GM21723 (cell line): ENCODE measurements around the gene MSMB.
"Not testable (repeated sequence)": the region's sequence is repeated elsewhere in the genome, so short reads cannot be mapped to it uniquely, and the experiment has no call there.

ENCODE experiments used
- ATAC-seq: cut with Tn5 transposase; IDR thresholded peaks from one replicate; pipeline ENCODE4 v1.9.1; 2021; ENCODE audit warnings: mild to moderate bottlenecking, moderate library complexity; ENCODE audit not compliant: unreplicated experiment

MSMB gene, protein sequence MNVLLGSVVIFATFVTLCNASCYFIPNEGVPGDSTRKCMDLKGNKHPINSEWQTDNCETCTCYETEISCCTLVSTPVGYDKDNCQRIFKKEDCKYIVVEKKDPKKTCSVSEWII

DNA sequence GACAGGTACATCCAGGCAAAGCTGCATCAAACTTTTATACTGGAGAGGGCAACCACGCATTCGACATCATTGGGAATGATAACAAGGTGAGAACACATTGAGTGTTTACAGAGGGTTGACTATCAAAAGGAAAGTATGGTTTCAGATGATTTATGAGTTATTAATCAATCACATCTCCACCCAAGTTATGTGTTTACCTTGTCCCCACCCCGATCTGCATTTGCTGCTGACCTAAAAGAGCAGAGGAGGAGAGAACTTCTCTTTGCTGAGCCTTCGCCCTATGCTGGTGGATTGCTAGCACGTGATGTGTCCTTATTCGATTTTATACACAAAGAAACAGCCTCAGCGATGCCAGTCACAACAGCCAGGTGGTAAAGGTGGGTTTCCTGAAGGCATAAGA is at the start of gene MSMB:
Gene MSMB (minus strand): TSS at position 9 of the 400 bp plus-strand sequence. CDS start 32 bp downstream, outside the sequence.
- ATAC-seq = no peak

DNA sequence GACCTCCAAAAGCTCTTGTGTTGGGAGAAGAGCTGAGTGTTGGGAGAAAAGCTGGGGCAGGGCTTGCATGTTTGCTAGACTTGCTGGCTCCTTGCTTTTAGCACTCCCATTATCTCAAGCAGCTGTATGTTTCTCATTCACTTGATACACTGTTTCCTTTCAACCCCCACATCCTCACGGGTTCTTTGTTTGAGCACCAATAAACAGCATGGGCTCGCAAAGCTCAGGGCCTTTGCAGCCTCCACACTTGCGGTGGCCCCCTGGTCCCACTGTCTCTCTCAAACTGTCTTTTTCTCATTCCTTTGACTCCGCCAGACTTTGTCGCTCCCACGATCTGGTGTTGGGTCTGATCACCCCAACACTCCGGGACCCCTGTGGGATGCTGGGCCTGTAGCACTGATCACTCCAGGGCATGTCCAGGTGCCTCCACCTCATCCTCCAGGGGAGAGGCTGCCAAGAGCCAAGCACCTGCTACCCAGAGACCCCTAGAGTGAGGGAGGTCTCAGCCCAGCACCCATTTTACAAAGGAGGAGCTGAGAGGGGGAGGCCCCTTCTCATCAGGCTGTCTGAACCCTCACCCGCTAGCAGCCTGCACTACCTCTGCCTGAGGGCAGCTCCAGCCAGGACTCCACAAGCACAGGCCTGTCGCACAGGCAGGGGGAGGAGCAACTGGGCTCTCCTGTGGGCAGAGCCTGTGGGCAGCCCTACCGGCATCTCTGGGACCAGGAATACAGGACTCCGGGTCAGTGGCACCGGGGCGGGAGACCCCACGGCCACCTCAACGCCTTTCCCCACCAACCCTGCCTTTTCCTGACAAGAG is 49.1 kb upstream of the MSMB start:
- ATAC-seq = no peak

DNA sequence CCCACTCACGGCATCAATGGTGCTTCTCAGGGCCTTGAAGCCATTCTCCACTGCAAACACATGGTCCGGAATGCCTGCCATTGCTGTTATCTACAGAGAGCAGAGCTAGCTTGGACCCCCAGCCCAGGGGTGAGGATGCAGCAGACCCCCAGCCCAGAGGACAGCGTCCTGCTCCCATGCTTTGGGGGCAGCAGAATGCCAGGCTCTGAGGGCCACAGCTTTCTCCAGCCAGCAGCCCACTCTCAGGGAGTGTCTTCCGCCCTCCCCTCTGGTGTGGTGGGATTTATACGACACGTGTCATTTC is 48.1 kb upstream of the MSMB start:
- ATAC-seq = no peak

DNA sequence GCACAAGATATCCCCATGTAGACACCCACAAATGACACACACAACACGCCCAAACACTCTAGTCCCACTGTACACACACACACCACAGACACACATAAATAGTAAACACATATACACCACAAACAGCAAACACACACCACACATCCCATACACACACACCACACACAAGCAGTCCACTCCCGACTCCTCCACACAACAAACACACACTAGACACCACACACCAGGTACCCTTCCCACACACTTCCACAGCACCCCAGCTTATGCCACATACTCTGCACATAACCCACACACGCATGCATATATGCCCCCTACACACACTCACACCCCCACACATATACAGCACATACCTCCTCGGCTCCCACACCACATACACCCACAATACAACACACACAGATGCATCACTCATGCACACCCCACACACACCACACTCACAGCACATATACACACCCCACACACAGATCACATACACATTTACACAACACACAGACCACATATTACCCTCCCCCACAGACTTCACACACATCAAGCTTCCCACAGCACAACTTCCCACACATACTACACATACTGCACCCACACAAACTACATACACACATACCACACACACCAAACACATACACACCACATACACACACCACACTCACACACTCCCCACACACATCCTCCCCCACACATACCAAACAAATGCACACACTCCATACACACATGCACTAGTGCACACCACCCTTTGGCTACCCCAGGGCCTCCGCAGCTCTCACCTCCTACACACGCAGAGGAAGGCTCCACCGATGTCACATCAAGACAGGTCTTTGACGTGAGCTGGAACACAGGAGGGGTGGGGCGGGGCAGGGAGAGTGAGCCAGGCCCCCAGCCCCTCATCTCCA is 47.5 kb upstream of the MSMB start:
- ATAC-seq = not testable (repeated sequence)

DNA sequence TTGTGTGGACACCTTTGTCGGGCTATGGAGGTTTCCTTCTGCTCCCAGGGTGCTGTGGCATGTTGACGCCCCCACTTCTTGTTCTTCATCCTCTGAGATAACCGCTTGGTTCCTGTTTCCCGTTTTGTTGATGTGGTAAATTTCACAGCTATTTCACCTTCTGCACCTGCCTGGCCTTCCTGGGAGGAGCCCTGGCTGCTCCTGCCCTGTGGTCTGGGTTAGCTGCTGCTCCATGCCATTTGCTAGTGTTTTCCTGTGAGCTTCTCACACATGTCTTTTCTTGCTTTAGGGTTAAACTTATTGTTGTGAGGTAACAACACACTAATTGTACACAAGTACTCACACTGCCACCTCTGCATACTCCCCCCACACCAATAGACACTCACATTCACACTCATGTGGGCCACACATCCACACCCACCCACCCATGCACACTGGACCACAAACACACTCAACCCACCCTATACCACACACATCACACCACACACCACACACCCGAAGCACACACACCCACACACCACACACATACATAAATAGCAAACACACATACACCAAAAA is 46.5 kb upstream of the MSMB start:
- ATAC-seq = no peak

DNA sequence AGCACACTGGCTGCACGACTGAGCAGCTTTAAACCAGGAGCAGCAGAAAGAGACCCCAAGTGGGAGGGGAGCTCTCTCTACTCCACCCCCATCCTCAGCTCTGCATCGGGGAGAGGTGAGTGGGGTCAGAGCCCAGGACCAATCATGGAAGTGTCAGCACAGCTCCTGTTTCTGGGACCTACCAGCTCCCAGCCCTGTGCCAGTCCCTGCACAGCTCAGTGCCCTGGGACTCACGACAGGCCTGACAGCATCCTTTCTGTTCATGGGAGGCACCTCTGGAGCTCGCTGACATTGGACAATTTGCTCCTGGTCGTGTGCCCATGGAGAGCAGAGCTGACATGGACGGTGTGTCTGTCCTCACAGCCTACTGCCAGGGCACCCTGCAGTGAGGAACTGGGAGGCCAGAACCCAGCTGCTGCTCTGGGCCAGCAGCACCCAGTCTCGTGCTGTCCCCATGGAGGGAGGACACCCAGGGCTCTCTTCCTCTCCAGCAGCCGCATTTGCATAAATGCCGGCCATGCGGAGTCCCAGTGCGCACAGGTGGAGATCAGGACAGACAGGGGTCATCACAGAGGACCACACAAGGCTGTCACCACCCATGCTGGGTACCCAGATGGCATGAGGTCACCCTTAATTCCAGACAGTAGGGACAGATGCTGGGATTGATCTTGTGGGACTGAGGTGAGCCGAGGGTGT is 45.9 kb upstream of the MSMB start:
- ATAC-seq = no peak

DNA sequence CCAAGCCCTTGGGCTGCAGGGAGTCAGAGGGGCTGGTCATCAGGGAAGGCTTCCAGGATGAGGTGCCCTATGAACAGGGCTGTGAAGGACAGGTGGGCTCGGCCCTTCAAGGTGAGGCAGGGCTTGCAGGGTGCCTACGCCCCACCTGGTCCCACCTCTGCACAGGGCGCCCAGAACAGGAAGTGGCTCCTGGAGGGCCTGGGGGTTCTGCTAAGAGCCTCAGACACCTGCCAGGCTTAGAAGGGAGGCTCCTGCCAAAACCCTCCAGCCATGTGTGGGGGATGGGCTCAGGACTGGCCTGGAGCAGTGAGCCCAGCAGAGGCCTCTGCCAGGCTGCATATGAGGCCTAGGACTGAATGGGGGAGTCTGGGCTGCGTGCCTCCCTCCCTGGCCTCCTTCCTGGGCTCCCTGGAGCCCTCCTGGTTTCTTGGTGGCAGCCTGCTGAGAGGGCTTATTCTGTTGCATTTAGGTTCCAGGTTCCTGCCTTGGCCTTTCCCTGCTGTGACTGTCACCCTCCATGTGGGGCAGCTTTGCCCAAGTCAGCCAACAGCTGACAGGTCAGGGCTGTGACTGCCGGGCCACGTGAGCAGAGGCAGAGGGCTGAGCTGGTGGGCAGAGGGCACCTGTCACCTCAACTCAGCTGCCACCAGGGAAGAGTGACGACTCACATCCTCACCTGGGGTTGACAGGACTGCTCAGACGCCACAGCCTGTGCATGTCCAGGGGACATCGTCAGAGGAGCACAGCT is 45.2 kb upstream of the MSMB start:
- no peak for ATAC-seq

DNA sequence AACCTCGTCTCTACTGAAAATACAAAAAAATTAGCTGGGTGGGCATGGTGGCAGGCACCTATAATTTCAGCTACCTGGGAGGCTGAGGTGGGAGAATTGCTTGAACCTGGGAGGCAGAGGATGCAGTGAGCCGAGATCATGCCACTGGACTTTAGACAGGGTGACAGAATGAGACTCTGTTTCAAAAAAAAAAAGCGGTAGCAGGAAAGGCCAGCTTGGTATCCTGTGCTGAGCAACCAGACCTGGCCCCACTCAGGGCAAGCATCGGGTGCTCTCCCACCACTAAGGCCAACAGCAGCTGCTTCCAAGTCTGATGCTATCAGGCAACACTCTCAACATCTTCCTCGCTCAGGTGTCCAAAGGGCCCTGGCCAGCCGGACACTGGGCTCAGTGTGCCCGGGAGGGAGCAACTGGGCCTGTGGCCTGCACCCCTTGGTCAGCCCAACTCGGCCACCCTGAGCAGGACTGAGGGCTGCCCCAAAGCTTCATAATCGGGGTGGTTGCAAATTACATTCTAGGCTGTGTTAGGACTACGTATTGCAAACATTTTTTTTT is 44.3 kb upstream of the MSMB start:
- no peak for ATAC-seq

DNA sequence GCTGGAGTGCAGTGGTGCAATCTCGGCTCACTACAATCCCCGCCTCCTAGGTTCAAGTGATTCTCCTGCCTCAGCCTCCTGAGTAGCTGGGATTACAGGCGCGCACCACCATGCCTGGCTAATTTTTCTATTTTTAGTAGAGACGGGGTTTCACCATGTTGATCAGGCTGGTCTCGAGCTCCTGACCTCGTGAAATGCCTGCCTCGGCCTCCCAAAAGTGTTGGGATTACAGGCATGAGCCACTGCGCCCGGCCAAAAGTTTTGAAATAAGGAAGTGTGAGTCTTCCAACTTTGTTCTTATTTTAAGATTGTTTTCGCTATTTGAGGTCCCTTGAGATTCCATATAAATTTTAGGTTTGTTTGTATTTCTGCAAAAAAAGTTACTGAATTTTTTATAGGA is 41.3 kb upstream of the MSMB start:
- ATAC-seq = not testable (repeated sequence)

DNA sequence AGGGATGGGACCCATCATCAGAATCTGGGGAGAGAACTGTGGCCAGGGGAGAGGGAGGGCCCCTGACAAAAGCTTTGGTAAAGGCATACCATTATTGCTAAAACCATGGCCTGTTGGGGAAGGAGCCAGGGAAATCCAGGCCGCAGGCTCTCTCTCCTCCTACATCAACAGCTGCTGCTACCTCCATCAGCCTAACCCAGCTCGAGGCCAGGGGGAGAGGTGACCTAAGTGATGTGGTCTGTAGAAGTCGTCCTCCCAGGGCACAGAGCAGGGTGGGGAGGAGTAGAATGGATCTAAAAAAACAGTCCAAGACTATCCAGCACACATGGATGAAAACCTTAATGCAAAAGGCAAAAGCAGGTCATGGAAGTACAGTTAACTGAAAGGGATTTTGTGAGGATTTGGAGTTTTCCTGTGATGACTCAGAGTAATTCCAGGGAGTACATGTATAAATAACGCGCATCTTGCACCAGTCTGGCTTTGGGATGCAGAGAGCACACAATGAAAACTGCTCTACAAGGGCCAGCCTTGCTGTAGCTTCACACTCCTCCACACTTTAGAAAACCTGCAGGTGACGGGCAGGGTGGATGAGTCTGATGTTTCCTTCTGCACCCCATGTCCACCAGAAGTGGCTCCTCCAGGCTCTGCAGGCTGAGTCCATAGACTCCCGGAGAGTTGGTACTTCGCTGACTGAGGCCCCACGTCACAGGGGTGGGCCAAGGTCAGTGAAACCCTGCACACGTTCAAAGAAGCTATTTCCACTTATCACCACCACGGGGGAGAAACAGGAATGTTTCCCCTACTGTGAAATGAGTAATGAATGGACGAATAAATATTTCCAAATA is 38.5 kb upstream of the MSMB start:
- no peak for ATAC-seq

DNA sequence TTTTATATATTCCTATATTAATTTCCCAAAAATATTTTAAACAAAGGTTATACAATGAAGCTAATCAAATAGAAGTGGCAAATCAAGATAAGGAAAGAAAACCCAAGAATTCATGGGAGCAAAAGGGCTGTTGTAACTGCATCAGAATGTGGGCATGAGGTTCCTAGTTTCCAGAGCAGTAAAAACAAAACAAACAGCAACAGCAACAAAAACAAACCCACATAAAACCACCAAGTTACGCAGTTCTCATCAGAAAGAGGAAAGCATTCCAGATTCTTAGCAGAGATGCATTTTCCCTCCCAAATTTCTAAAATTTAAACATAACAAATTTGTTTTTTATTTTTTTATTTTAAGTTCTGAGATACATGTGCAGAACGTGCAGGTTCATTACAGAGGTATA is 34.8 kb upstream of the MSMB start:
- ATAC-seq = no peak

DNA sequence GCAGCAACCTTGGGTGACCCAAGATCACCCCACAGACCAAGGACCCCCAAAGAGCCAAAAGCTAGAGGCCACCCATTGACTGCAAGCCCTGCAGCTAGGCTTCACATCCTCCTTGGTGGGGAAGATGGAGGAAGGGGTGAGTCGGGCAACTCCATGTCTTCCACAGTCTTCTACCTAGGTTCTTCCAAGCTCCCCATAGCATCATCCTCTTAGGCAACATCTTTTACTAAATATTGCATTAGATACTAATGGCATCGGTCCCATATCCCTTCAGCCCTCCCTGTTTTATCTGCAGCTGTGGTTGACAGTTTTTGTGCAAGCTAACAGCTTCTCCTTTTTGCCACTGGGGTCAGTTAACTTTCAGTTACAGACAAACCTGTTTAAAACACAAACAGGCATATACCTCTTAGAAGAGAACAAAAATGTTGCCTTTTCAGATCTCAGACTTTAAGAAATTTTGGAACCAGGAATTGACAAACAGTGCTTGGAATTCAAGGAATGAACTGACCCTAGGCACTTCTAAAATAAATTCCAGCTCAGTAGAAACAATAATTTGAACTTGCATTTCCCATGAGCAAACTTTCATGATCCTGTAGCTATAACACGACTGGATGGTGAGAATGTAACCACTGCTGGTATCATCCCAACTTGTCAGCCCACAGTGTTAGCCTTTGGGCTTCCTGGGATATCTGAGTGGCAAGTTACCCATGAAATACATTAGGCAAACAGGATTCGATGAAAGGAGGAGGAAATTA is 33.9 kb upstream of the MSMB start:
- ATAC-seq = no peak

DNA sequence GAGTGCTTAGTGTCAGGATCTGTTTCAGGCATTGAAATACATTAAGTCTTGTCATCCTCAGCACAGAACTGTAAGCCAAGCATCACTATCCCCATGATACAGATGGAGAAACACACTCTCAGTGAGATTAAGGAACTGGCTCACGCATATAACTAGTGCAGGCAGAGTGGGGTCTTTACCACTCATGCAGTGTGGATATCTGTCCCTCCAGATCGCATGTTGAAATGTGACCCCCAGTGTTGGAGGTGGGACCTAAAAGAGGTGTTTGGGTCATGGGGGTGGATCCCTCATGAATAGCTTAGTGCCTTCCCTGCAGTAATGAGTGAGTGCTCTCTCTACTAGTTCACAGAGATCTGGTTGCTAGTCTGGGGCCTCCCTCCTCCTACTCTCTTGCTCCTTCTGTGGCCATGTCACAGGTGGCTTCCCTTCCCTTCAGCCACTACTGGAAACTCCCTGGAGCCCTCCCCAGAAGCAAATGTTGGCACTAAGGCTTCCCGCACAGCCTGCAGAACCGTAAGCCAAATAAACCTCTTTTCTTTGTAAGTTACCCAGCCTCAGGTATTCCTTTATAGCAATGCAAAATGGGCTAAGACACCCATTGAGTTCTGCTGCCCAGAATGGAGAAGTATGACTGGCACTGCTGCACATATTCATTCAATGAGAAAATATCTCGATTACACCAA is 31.8 kb upstream of the MSMB start:
- ATAC-seq = no peak

DNA sequence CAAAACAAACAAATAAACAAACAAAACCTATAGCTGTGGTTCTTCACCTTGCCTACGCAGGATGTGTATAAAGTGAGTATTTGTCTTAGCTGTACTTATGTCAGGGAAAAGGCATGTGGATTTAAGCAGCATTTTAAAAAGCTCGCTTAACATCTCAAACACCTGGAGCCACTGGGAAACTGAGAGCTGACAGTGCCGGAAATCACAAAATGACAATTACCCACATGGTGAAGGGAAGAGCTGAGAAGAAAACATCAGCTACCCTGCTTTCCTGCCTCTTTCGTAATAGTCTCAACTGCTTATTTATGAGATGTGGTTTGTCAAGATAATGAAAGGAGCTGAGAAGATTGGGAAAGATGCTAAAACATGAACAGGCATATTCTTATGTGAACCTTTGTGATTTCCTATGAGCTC is 31.1 kb upstream of the MSMB start:
- ATAC-seq = no peak

DNA sequence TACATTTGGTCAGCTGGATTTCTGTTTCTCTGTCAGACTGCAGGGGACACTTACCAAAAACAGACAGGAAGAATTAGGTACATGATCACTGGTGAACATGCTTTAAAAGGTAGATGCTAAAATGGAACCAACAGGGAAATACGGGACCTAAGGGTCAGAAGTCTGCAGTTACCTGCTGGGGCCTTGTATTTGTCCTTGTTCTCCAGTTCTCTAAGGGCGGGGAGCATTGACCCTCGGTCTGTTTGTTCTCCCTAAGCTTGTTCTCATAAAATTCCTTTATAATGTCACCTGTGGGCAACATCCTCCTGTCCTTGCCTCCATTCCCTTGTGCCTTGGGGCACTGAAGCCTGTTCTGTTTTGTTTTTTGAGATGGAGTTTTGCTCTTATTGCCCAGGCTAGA is 29.8 kb upstream of the MSMB start:
- ATAC-seq = no peak

DNA sequence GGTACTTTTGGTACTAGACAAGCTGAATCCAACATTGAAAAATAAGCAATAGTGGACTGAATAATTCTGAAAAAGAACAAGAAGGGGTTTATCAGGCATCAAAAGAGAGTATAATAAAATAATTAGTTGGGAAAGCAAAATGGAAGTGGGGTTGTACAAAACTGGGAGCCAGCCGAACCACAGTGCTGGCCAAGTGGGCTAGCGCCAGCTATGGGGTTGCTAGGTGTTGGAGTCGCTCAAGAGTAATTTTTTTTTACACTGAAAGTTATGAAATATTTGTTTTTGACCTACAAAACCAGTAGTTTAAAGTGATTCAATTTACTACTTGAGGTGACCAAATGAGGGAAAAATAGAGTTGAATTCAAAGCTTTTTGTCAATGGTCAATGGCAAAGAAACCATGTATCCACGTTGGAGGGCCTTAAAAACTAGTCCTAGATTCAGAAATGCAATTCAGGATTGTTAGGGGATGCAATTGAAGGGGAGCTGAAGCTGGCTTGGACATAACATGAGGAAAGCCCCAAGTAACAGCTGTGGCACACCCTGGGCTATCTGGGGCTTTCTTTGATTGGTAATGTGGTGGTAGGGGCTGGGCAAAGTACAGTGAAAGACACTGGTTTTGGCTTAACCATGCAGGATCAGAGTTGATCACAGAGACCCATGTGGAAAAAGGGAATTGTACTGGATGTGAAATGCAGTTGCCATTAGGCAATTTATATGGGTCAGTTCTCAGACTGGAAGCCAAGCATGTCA is 28.3 kb upstream of the MSMB start:
- no peak for ATAC-seq

DNA sequence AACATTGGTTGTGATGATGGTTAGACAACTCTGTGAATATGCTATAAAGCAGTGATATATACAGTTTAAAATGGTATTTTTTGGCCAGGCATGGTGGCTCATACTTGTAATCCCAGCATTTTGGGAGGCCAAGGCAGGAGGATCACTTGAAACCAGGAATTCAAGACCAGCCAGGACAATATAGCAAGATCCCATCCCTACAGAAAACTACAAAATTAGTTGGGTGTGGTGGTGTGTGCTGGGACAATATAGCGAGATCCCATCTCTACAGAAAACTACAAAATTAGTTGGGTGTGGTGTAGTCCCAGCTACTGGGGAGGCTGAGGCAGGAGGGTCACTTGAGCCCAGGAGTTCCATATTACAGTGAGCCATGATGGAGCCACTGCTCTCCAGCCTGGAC is 27.5 kb upstream of the MSMB start:
- no peak for ATAC-seq
